Endodermal cell (in vitro differentiated cells): ENCODE data around the gene VAV2. TPM values are rescaled to one million over a fixed set of nuclear protein-coding genes. Genes with fewer than 3 reads are reported as not detected.

Source experiments
- DNase-seq: peaks from one replicate; pipeline ENCODE4 v3.0.0-alpha.2; 2017
- H3K27ac ChIP-seq: 2 replicates; pipeline ENCODE4 v1.5.1; 2013; ENCODE audit warnings: mild to moderate bottlenecking, low read depth, low read length, moderate library complexity
- H3K27me3 ChIP-seq: 2 replicates; pipeline ENCODE4 v1.6.1; 2013; ENCODE audit warnings: mild to moderate bottlenecking, low read length, moderate library complexity; ENCODE audit not compliant: insufficient read depth, control insufficient read depth, poor library complexity, severe bottlenecking
- H3K36me3 ChIP-seq: 2 replicates; pipeline ENCODE4 v1.7.0; 2013; ENCODE audit warnings: mild to moderate bottlenecking, low read length, moderate library complexity; ENCODE audit not compliant: control insufficient read depth, insufficient read depth
- H3K4me1 ChIP-seq: one replicate; pipeline ENCODE4 v1.7.0; 2013; ENCODE audit warnings: low read length; ENCODE audit not compliant: control insufficient read depth, insufficient read depth
- H3K4me3 ChIP-seq: 2 replicates; pipeline ENCODE4 v1.5.1; 2013; ENCODE audit warnings: mild to moderate bottlenecking, low read length, moderate library complexity
- H3K9ac ChIP-seq: 2 replicates; pipeline ENCODE4 v1.6.1; 2013; ENCODE audit warnings: mild to moderate bottlenecking, low read length, moderate library complexity; ENCODE audit not compliant: poor library complexity, severe bottlenecking; ENCODE audit errors: extremely low read depth
- H3K9me3 ChIP-seq: 2 replicates; pipeline ENCODE4 v1.6.1; 2013; ENCODE audit warnings: mild to moderate bottlenecking, low read length, moderate library complexity; ENCODE audit not compliant: control insufficient read depth
- H3K27ac Mint-ChIP-seq: 2 replicates; pipeline ENCODE4 v1.8.0; 2020; ENCODE audit warnings: mixed read lengths
- H3K27me3 Mint-ChIP-seq: 2 replicates; pipeline ENCODE4 v1.8.0; 2021; ENCODE audit warnings: mild to moderate bottlenecking, mixed read lengths; ENCODE audit not compliant: insufficient read depth
- H3K36me3 Mint-ChIP-seq: 2 replicates; pipeline ENCODE4 v1.8.0; 2020; ENCODE audit warnings: low read depth, mixed read lengths
- H3K4me1 Mint-ChIP-seq: 2 replicates; pipeline ENCODE4 v1.8.0; 2020; ENCODE audit warnings: mixed read lengths
- H3K4me3 Mint-ChIP-seq: 2 replicates; pipeline ENCODE4 v1.8.0; 2020; ENCODE audit warnings: mild to moderate bottlenecking, moderate library complexity, mixed read lengths
- H3K9me3 Mint-ChIP-seq: 2 replicates; pipeline ENCODE4 v1.8.0; 2020; ENCODE audit warnings: mild to moderate bottlenecking, mixed read lengths
- WGBS, 2 experiments: methylation state at CpG; one replicate each; pipeline versions ENCODE4 v1.1.5 to v1.1.7; 2013; ENCODE audit warnings: missing lambda C conversion rate in 2 of 2, mixed read lengths in 1 of 2; ENCODE audit not compliant: insufficient coverage in 1 of 2, insufficient read length in 1 of 2; 5-methylcytosine and 5-hydroxymethylcytosine counted together
- total RNA-seq, 2 donors: library from RNA; stranded (reverse); fragmentation: NEBNext Ultra II Directional in 1 of 2; extraction: Animal tissue kit (Norgen Biotek cat#: 25700) in 1 of 2; gene quantifications; 2 replicates in 1 of 2; 3 replicates in 1 of 2; pipeline ENCODE4 v1.2.1, GENCODE V29; 2021
- TF ChIP-seq, protein P1 (sequence below): fragments of 200-600 bp; sonication (generic); conservative IDR thresholded peaks from 2 replicates; pipeline ENCODE4 v1.5.0; 2021; ENCODE audit warnings: antibody characterized with exemption, mild to moderate bottlenecking

VAV2 gene
- total RNA-seq, 2 donors from 2014 or later, result 29.8 to 35.9 TPM

DNA sequence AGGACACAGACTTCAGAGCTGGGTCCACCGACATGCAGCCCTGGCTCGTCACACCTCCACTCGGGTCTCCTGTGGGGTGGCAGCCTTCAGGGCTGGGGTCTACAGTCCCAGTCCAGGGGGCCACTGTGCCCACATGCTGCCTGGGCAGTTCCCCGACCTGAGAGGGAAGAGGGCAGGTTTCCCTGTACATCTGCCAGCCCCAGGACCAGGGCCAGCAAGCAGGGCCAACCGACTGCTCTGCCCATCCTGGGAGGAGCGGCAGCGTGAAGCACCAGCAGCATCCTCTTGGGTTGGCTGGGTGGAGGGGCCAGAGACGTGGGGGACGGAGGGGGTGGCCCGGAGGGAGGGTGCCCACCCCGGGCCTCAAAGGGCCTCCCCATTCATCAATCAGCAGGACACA, 133.4 kb downstream of the VAV2 start:
- Histone ChIP-seq H3K36me3 (peaks cover 3% of the 10 kb centered on the region), H3K9me3 (no peaks in the 10 kb centered on the region), H3K27ac (no peak overlapping the region), H3K4me1 (no peaks in the 10 kb centered on the region), H3K4me3 (no peak overlapping the region), H3K27me3 (no peaks in the 10 kb centered on the region), H3K9ac (no peak overlapping the region)
- WGBS, 2 experiments, result 92 to 94% methylated on average over 8 to 11 of the region's 11 CpGs
- TF ChIP-seq, protein P1, sequence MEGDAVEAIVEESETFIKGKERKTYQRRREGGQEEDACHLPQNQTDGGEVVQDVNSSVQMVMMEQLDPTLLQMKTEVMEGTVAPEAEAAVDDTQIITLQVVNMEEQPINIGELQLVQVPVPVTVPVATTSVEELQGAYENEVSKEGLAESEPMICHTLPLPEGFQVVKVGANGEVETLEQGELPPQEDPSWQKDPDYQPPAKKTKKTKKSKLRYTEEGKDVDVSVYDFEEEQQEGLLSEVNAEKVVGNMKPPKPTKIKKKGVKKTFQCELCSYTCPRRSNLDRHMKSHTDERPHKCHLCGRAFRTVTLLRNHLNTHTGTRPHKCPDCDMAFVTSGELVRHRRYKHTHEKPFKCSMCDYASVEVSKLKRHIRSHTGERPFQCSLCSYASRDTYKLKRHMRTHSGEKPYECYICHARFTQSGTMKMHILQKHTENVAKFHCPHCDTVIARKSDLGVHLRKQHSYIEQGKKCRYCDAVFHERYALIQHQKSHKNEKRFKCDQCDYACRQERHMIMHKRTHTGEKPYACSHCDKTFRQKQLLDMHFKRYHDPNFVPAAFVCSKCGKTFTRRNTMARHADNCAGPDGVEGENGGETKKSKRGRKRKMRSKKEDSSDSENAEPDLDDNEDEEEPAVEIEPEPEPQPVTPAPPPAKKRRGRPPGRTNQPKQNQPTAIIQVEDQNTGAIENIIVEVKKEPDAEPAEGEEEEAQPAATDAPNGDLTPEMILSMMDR, result no peak
- Mint-ChIP-seq H3K4me1 (no peaks in the 10 kb centered on the region), H3K36me3 (peaks cover 23% of the 10 kb centered on the region), H3K4me3 (no peak overlapping the region), H3K9me3 (no peaks in the 10 kb centered on the region), H3K27ac (no peak overlapping the region), H3K27me3 (no peaks in the 10 kb centered on the region)
- no peak for DNase-seq

DNA sequence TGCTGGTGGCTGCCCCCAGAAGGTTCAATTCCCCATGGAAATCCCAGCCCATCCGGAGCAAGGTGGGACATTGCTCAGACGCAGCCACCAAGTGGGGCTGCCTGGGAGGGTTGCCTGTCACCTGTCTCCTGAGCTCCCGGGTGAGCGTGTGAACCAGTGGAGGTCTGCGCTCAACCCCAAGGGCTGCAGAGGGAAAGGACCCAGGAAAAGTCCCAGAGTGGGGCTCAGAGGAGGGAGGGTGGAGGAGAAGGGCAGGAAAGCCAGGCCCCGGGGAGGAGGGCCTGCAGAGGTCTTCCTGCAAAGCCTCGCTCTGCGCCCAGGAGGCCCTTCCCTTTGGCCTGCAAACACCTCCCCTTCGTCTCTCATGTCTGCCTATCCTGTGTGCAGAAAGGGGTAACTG, 134.5 kb downstream of the VAV2 start:
- peaks cover 3% of the 10 kb centered on the region for H3K36me3 ChIP-seq
- Mint-ChIP-seq H3K4me3 (no peak overlapping the region), H3K9me3 (no peaks in the 10 kb centered on the region), H3K36me3 (peaks cover 23% of the 10 kb centered on the region), H3K27ac (no peak overlapping the region), H3K4me1 (no peaks in the 10 kb centered on the region), H3K27me3 (no peaks in the 10 kb centered on the region)
- H3K27me3 ChIP-seq, result no peaks in the 10 kb centered on the region
- no peaks in the 10 kb centered on the region for H3K4me1 ChIP-seq
- DNase-seq, result no peak
- no peak overlapping the region for H3K9ac ChIP-seq
- WGBS, 2 experiments, result 93% methylated on average over 2 to 9 of the region's 9 CpGs
- H3K4me3 ChIP-seq, result no peak overlapping the region
- peak overlapping the region; percentile 41 for H3K27ac ChIP-seq
- H3K9me3 ChIP-seq, result no peaks in the 10 kb centered on the region
- TF ChIP-seq, protein P1, result no peak

DNA sequence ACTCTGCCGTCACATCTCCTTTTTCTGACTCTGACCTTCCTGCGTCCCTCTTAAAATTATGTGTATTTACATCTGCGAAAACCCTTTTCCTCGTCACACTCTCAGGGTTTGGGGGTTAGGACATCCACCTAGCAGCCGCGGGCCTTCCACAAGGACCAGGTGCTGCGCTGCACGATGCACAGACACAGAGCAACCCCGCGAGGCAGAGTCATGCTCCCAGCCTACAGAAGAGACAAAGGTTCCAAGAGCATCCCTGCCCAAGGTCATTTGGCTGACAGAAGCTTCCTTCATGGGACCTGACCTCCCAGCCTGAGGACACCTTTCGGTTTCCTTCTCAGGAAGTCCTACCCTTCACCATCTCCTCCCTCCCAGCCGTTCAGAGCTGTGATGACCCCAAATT, 135.3 kb downstream of the VAV2 start:
- Histone ChIP-seq H3K4me1 (no peaks in the 10 kb centered on the region), H3K36me3 (peaks cover 3% of the 10 kb centered on the region), H3K4me3 (no peak overlapping the region), H3K9me3 (no peaks in the 10 kb centered on the region), H3K9ac (no peak overlapping the region), H3K27ac (no peak overlapping the region), H3K27me3 (no peaks in the 10 kb centered on the region)
- Mint-ChIP-seq H3K36me3 (peaks cover 23% of the 10 kb centered on the region), H3K4me3 (no peak overlapping the region), H3K9me3 (no peaks in the 10 kb centered on the region), H3K27me3 (no peaks in the 10 kb centered on the region), H3K27ac (peak overlapping the region; percentile 74), H3K4me1 (no peaks in the 10 kb centered on the region)
- DNase-seq, result no peak
- TF ChIP-seq, protein P1, result no peak
- 92 to 94% methylated on average over 2 to 12 of the region's 12 CpGs for WGBS, 2 experiments
